ENCODE measurements around the gene CD74. TPM values are rescaled to one million over a fixed set of nuclear protein-coding genes. Genes with fewer than 3 reads are reported as not detected.

Gene CD74
- total and polyA plus RNA-seq, 2 of the 13 experiments (the other 11 are each of a cell fraction or from before 2014, with no cell fraction given): 34.1 to 84.4 TPM

GRCh38 chr5:150428106-150428876 is 15.6 kb upstream of the CD74 start (continued):
- no peak for TF ChIP-seq CBX5 (CRISPR knock-in tag; IDR thresholded peaks at IDR 0.05; ENCODE audit: borderline replicate concordance)
- no peak for TF ChIP-seq MIER2 (CRISPR knock-in tag; IDR thresholded peaks at IDR 0.05)
- TF ChIP-seq SUZ12 (IDR thresholded peaks at IDR 0.05; ENCODE audit: low read depth, low read length): no peak
- TF ChIP-seq ZNF24 (IDR thresholded peaks at IDR 0.05): no peak
- TF ChIP-seq E2F5 (CRISPR knock-in tag; conservative IDR thresholded peaks at IDR 0.05): no peak
- no peak for TF ChIP-seq ZBTB3 (CRISPR knock-in tag; IDR thresholded peaks at IDR 0.05; ENCODE audit: borderline replicate concordance, low read depth)
- TF ChIP-seq MXI1 (IDR thresholded peaks at IDR 0.05; ENCODE audit: borderline replicate concordance, low read depth, low read length): peak; percentile 21; the same call in 1 of the 3 replicates
- no peak for TF ChIP-seq MXD4 (CRISPR knock-in tag; IDR thresholded peaks at IDR 0.05)
- no peak for TF ChIP-seq JUNB (CRISPR knock-in tag; IDR thresholded peaks at IDR 0.05; ENCODE audit: borderline replicate concordance)
- TF ChIP-seq SOX5 (CRISPR knock-in tag; IDR thresholded peaks at IDR 0.05; ENCODE audit: borderline replicate concordance): peak; percentile 40; the same call in 1 of the 2 replicates
- no peak for TF ChIP-seq ZNF337 (CRISPR knock-in tag; IDR thresholded peaks at IDR 0.05; ENCODE audit: borderline replicate concordance, low read depth)
- TF ChIP-seq KAT7 (CRISPR knock-in tag; IDR thresholded peaks at IDR 0.05; ENCODE audit: borderline replicate concordance): no peak
- no peak for TF ChIP-seq RBAK (CRISPR knock-in tag; IDR thresholded peaks at IDR 0.05)
- TF ChIP-seq NR2F6 (IDR thresholded peaks at IDR 0.05): no peak; the same call in 1 of the 2 replicates
- peak; percentile 56; the same call in 1 of the 2 replicates for TF ChIP-seq NR2F6 (CRISPR knock-in tag; IDR thresholded peaks at IDR 0.05)
- no peak for TF ChIP-seq RFXAP (CRISPR knock-in tag; IDR thresholded peaks at IDR 0.05; ENCODE audit: borderline replicate concordance)
- TF ChIP-seq MIXL1 (CRISPR knock-in tag; IDR thresholded peaks at IDR 0.05): no peak
- TF ChIP-seq SRY (CRISPR knock-in tag; IDR thresholded peaks at IDR 0.05): no peak
- TF ChIP-seq, protein P1, sequence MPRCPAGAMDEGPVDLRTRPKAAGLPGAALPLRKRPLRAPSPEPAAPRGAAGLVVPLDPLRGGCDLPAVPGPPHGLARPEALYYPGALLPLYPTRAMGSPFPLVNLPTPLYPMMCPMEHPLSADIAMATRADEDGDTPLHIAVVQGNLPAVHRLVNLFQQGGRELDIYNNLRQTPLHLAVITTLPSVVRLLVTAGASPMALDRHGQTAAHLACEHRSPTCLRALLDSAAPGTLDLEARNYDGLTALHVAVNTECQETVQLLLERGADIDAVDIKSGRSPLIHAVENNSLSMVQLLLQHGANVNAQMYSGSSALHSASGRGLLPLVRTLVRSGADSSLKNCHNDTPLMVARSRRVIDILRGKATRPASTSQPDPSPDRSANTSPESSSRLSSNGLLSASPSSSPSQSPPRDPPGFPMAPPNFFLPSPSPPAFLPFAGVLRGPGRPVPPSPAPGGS (CRISPR knock-in tag; IDR thresholded peaks at IDR 0.05): no peak
- no peak for TF ChIP-seq ZNF629 (CRISPR knock-in tag; conservative IDR thresholded peaks at IDR 0.05)
- TF ChIP-seq, protein P2, sequence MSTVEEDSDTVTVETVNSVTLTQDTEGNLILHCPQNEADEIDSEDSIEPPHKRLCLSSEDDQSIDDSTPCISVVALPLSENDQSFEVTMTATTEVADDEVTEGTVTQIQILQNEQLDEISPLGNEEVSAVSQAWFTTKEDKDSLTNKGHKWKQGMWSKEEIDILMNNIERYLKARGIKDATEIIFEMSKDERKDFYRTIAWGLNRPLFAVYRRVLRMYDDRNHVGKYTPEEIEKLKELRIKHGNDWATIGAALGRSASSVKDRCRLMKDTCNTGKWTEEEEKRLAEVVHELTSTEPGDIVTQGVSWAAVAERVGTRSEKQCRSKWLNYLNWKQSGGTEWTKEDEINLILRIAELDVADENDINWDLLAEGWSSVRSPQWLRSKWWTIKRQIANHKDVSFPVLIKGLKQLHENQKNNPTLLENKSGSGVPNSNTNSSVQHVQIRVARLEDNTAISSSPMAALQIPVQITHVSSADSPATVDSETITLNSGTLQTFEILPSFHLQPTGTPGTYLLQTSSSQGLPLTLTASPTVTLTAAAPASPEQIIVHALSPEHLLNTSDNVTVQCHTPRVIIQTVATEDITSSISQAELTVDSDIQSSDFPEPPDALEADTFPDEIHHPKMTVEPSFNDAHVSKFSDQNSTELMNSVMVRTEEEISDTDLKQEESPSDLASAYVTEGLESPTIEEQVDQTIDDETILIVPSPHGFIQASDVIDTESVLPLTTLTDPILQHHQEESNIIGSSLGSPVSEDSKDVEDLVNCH (CRISPR knock-in tag; IDR thresholded peaks at IDR 0.05): no peak
- no peak for TF ChIP-seq FOXK1 (CRISPR knock-in tag; IDR thresholded peaks at IDR 0.05; ENCODE audit: borderline replicate concordance, low read depth)
- peak; percentile 78 for TF ChIP-seq POLR2AphosphoS5 (IDR thresholded peaks at IDR 0.05; ENCODE audit: low read depth, low read length)
- TF ChIP-seq ZNF577 (CRISPR knock-in tag; IDR thresholded peaks at IDR 0.05; ENCODE audit: borderline replicate concordance, low read depth): no peak
- peak; percentile 56; the same call in 1 of the 2 replicates for TF ChIP-seq SIN3A (IDR thresholded peaks at IDR 0.05; ENCODE audit: borderline replicate concordance, low read depth, low read length)

Data from HepG2 (cell line).